H9 (cell line): ENCODE results near the gene TRMT6. TPM values are rescaled to one million over a fixed set of nuclear protein-coding genes. Genes with fewer than 3 reads are reported as not detected.

Experiments used
- DNase-seq: peaks from one replicate; pipeline ENCODE4 v3.0.0-alpha.2; 2017
- H2AFZ ChIP-seq: one replicate; pipeline ENCODE4 v1.6.1; 2013; ENCODE audit warnings: mild to moderate bottlenecking, low read length, control low read depth, moderate library complexity
- H2AK5ac ChIP-seq: 2 replicates; pipeline ENCODE4 v1.6.1; 2013; ENCODE audit warnings: low read length, control low read depth, mixed read lengths; ENCODE audit not compliant: insufficient read length
- H2BK120ac ChIP-seq: one replicate; pipeline ENCODE4 v1.6.1; 2013; ENCODE audit warnings: low read depth, mild to moderate bottlenecking, low read length, control low read depth, inconsistent platforms; ENCODE audit not compliant: poor library complexity, severe bottlenecking
- H2BK12ac ChIP-seq: 2 replicates; pipeline ENCODE4 v1.6.1; 2013; ENCODE audit warnings: low read length, control low read depth, mixed read lengths, low read depth; ENCODE audit not compliant: insufficient read length
- H2BK15ac ChIP-seq: 2 replicates; pipeline ENCODE4 v1.6.1; 2013; ENCODE audit warnings: low read depth, low read length, control low read depth
- H2BK20ac ChIP-seq: one replicate; pipeline ENCODE4 v1.6.1; 2013; ENCODE audit warnings: low read depth, mild to moderate bottlenecking, low read length, control low read depth, inconsistent platforms; ENCODE audit not compliant: poor library complexity, severe bottlenecking
- H2BK5ac ChIP-seq: 2 replicates; pipeline ENCODE4 v1.6.1; 2013; ENCODE audit warnings: low read length, control low read depth, mixed read lengths; ENCODE audit not compliant: insufficient read length
- H3K14ac ChIP-seq: 2 replicates; pipeline ENCODE4 v1.6.1; 2013; ENCODE audit warnings: low read length, control low read depth; ENCODE audit not compliant: insufficient read depth
- H3K18ac ChIP-seq: 2 replicates; pipeline ENCODE4 v1.6.1; 2013; ENCODE audit warnings: low read depth, mild to moderate bottlenecking, mixed read lengths, low read length, control low read depth; ENCODE audit not compliant: insufficient read length
- H3K23ac ChIP-seq: 2 replicates; pipeline ENCODE4 v1.6.1; 2013; ENCODE audit warnings: low read length, control low read depth, mixed read lengths, low read depth; ENCODE audit not compliant: insufficient read length
- H3K23me2 ChIP-seq: 2 replicates; pipeline ENCODE4 v1.6.1; 2013; ENCODE audit warnings: low read depth, mild to moderate bottlenecking, mixed read lengths, low read length, control low read depth; ENCODE audit not compliant: insufficient read length, poor library complexity, severe bottlenecking
- H3K27ac ChIP-seq: 2 replicates; pipeline ENCODE4 v1.5.1; 2013; ENCODE audit warnings: low read length, control low read depth, mixed read lengths, low read depth; ENCODE audit not compliant: insufficient read length
- H3K27me3 ChIP-seq: 2 replicates; pipeline ENCODE4 v1.6.1; 2013; ENCODE audit warnings: low read length, control low read depth, inconsistent platforms; ENCODE audit not compliant: insufficient read depth
- H3K4ac ChIP-seq: 2 replicates; pipeline ENCODE4 v1.6.1; 2013; ENCODE audit warnings: low read depth, mild to moderate bottlenecking, control low read depth, inconsistent platforms, low read length, moderate library complexity
- H3K4me1 ChIP-seq: 2 replicates; pipeline ENCODE4 v1.6.1; 2013; ENCODE audit warnings: low read length, control low read depth, inconsistent platforms; ENCODE audit not compliant: insufficient read depth
- H3K4me2 ChIP-seq: 2 replicates; pipeline ENCODE4 v1.6.1; 2013; ENCODE audit warnings: low read length, control low read depth, mixed read lengths; ENCODE audit not compliant: insufficient read length, insufficient read depth
- H3K56ac ChIP-seq: 2 replicates; pipeline ENCODE4 v1.6.1; 2013; ENCODE audit warnings: low read depth, mild to moderate bottlenecking, mixed read lengths, low read length, control low read depth; ENCODE audit not compliant: insufficient read length
- H3K79me1 ChIP-seq: 2 replicates; pipeline ENCODE4 v1.6.1; 2013; ENCODE audit warnings: low read depth, mild to moderate bottlenecking, moderate library complexity, low read length, control low read depth, inconsistent platforms; ENCODE audit not compliant: insufficient read depth, poor library complexity, severe bottlenecking
- H3K79me2 ChIP-seq: 2 replicates; pipeline ENCODE4 v1.6.1; 2013; ENCODE audit warnings: low read length, control low read depth, inconsistent platforms; ENCODE audit not compliant: insufficient read depth
- H3K9ac ChIP-seq: 2 replicates; pipeline ENCODE4 v1.6.1; 2013; ENCODE audit warnings: low read length, control low read depth, mixed read lengths; ENCODE audit not compliant: insufficient read length; ENCODE audit errors: extremely low read depth
- H3K9me3 ChIP-seq: one replicate; pipeline ENCODE4 v1.6.1; 2013; ENCODE audit warnings: low read depth, low read length, inconsistent platforms; ENCODE audit not compliant: control insufficient read depth
- H3T11ph ChIP-seq: one replicate; pipeline ENCODE4 v1.6.1; 2013; ENCODE audit warnings: mild to moderate bottlenecking, low read length, control low read depth, inconsistent platforms
- H4K20me1 ChIP-seq: one replicate; pipeline ENCODE4 v1.6.1; 2013; ENCODE audit not compliant: control insufficient read depth, insufficient read length, insufficient read depth
- H4K5ac ChIP-seq: 2 replicates; pipeline ENCODE4 v1.6.1; 2013; ENCODE audit warnings: low read depth, mild to moderate bottlenecking, mixed read lengths, low read length, control low read depth; ENCODE audit not compliant: insufficient read length
- H4K8ac ChIP-seq: replicated peaks from 2 replicates; pipeline ENCODE4 v1.6.1; 2013; ENCODE audit warnings: low read length, control low read depth, mixed read lengths, low read depth; ENCODE audit not compliant: insufficient read length
- H4K91ac ChIP-seq: 2 replicates; pipeline ENCODE4 v1.6.1; 2013; ENCODE audit warnings: low read depth, mild to moderate bottlenecking, moderate library complexity, mixed read lengths, low read length, control low read depth; ENCODE audit not compliant: insufficient read length
- H3K27ac Mint-ChIP-seq, 3 experiments: 2 replicates in 2 of 3; 3 replicates in 1 of 3; pipeline ENCODE4 v1.8.0; 2020 to 2021; ENCODE audit warnings: mixed read lengths in 3 of 3, mild to moderate bottlenecking in 1 of 3, moderate library complexity in 1 of 3
- H3K27me3 Mint-ChIP-seq: 2 replicates; pipeline ENCODE4 v1.8.0; 2021; ENCODE audit warnings: low read depth, mild to moderate bottlenecking, moderate library complexity, mixed read lengths
- H3K36me3 Mint-ChIP-seq, 3 experiments: 2 replicates in 2 of 3; 3 replicates in 1 of 3; pipeline ENCODE4 v1.8.0; 2020 to 2021; ENCODE audit warnings: low read depth in 3 of 3, mixed read lengths in 3 of 3; ENCODE audit not compliant: insufficient read depth in 1 of 3
- H3K4me1 Mint-ChIP-seq, 2 experiments: 2 replicates each; pipeline ENCODE4 v1.8.0; 2020; ENCODE audit warnings: mixed read lengths in 2 of 2
- H3K4me3 Mint-ChIP-seq, 2 experiments: 2 replicates in 1 of 2; 3 replicates in 1 of 2; pipeline ENCODE4 v1.8.0; 2020 to 2021; ENCODE audit warnings: mild to moderate bottlenecking in 2 of 2, mixed read lengths in 2 of 2, moderate library complexity in 1 of 2
- H3K9me3 Mint-ChIP-seq, 2 experiments: 2 replicates in 1 of 2; 3 replicates in 1 of 2; pipeline ENCODE4 v1.8.0; 2020; ENCODE audit warnings: mild to moderate bottlenecking in 2 of 2, mixed read lengths in 2 of 2, moderate library complexity in 1 of 2
- CTCF ChIP-seq: fragments of 200-600 bp; sonication (generic); conservative IDR thresholded peaks from 3 replicates; pipeline ENCODE4 v1.8.0; 2021; ENCODE audit warnings: antibody characterized with exemption, mild to moderate bottlenecking
- WGBS: extraction: QIAGEN DNeasy Blood & Tissue Kit; methylation state at CpG from one replicate; pipeline ENCODE4 v1.1.7; 2013; ENCODE audit warnings: missing lambda C conversion rate, low lambda C conversion rate, mixed read lengths; ENCODE audit not compliant: insufficient read length; ENCODE audit errors: extremely low coverage; 5-methylcytosine and 5-hydroxymethylcytosine counted together
- total RNA-seq: library from RNA; stranded (reverse); gene quantifications from 2 replicates; pipeline ENCODE4 v1.2.1, GENCODE V29; 2021

The TRMT6 gene
- total RNA-seq, 1 experiment from 2014 or later = 34.4 TPM

- Histone ChIP-seq H3K9me3 (no peaks in the 10 kb centered on the region), H3T11ph (no peak overlapping the region), H2BK15ac (no peak overlapping the region), H3K56ac (no peak overlapping the region), H3K4me1 (no peaks in the 10 kb centered on the region), H3K9ac (no peak overlapping the region), H3K18ac (no peak overlapping the region), H3K79me1 (no peaks in the 10 kb centered on the region), H3K4ac (no peak overlapping the region), H4K8ac (no peak overlapping the region), H3K27me3 (no peaks in the 10 kb centered on the region), H2AFZ (no peak overlapping the region), H3K14ac (no peak overlapping the region), H2AK5ac (no peak overlapping the region), H3K4me2 (no peak overlapping the region), H4K5ac (no peak overlapping the region), H3K23me2 (no peaks in the 10 kb centered on the region), H2BK120ac (no peak overlapping the region), H4K91ac (no peak overlapping the region), H2BK20ac (no peak overlapping the region), H4K20me1 (no peaks in the 10 kb centered on the region), H3K23ac (no peak overlapping the region), H2BK5ac (no peak overlapping the region), H3K79me2 (no peaks in the 10 kb centered on the region), H3K27ac (no peak overlapping the region), H2BK12ac (no peak overlapping the region)
- no peak for TF ChIP-seq CTCF
- Mint-ChIP-seq H3K27me3 (peaks cover 12% of the 10 kb centered on the region), H3K4me1 (no peaks in the 10 kb centered on the region), H3K36me3 (peaks cover 22 to 66% (median 58%) of the 10 kb centered on the region in 3 experiments; a peak in 6 of 7 replicates), H3K4me3 (no peak overlapping the region), H3K27ac (no peak overlapping the region), H3K9me3 (no peaks in the 10 kb centered on the region)
- no CpG with 5 or more reads among the region's 1 CpG for WGBS
- no peak for DNase-seq
Observed at GRCh38 chr20:5977975-5978374, 27.6 kb upstream of the TRMT6 start.
